ENCODE data around the gene GTF3C2.

GTF3C2 gene

DNA sequence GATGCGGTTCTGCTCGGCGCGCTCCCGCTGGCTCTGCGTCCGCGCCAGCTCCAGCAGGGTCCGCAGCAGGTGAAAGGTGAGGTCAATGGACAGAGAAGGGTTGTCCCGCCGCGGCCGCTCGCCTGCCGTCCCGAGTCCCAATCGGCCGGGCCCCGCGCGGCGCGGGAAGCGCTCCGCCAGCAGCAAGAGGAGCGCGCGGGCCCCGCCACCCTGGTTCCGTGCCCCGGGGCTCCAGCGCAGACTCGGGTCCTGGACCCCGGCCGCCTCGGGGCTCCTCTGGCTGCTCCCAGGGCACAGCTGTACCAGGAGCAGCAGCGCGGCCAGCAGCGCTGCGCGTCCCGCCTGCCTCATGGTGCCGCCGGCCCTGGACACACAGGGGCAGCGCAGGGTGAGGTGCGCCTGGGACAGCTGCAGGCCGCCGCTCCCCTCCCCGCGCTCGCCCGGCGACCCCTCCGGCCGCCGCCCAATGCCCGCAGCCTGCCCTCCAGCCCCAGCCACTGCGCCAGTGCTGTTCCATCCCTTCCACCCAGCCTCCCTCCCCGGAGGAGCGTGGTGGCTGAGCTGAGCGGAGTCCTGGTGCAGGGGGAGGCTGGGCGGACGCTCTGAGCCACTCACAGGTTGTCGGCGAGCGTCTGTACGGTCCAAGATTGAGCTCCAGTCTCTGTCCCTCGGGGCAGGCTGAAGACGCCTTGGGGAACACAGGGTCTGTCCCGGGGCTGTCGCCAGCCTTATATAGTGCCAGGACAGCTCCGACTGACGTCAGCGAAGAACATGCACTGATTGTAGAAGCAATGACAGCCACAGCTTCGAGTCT is 48.8 kb downstream of the GTF3C2 start:
- peaks cover 43% of the 10 kb centered on the region for H3K36me3 ChIP-seq (ENCODE audit: insufficient read depth, insufficient read length, low read length)
- no peaks in the 10 kb centered on the region for H3K9me3 ChIP-seq (ENCODE audit: insufficient read depth, low read length)
- H3K27me3 ChIP-seq (ENCODE audit: insufficient read depth, insufficient read length): no peaks in the 10 kb centered on the region
- no peak for TF ChIP-seq YY1 (IDR thresholded peaks at IDR 0.05; ENCODE audit: insufficient read depth, insufficient read length)
- TF ChIP-seq SUZ12 (IDR thresholded peaks at IDR 0.05; ENCODE audit: extremely low read depth, insufficient read depth, insufficient read length): no peak
- no peak for TF ChIP-seq ZNF274 (IDR thresholded peaks at IDR 0.05; ENCODE audit: low read depth, low read length)
- DNase-seq (ENCODE audit: low read depth, low spot score): no peak
- no peak overlapping the region for H3K9ac ChIP-seq (ENCODE audit: insufficient read length, low read depth)
- H3K4me1 ChIP-seq (ENCODE audit: insufficient read depth, insufficient read length): no peaks in the 10 kb centered on the region
- H3K4me3 ChIP-seq (ENCODE audit: insufficient read length, low read depth): no peak overlapping the region

DNA sequence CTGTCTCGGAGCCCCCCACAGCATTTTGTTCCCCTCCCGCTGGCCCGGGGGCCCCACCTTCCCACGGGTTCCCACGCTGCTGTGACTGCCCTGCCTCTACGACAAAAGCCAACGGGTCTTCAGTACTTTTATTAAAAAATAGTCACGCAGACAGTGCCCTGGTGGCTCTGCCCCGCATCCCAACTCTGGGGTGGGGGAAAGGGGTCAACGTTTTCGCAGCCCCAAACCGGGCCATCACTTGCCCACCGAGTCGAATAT is 49.3 kb downstream of the GTF3C2 start:
- no peaks in the 10 kb centered on the region for H3K4me1 ChIP-seq (ENCODE audit: insufficient read depth, insufficient read length)
- H3K9ac ChIP-seq (ENCODE audit: insufficient read length, low read depth): no peak overlapping the region
- H3K9me3 ChIP-seq (ENCODE audit: insufficient read depth, low read length): no peaks in the 10 kb centered on the region
- no peaks in the 10 kb centered on the region for H3K27me3 ChIP-seq (ENCODE audit: insufficient read depth, insufficient read length)
- DNase-seq (ENCODE audit: low read depth, low spot score): no peak
- peaks cover 37% of the 10 kb centered on the region for H3K36me3 ChIP-seq (ENCODE audit: insufficient read depth, insufficient read length, low read length)
- no peak for TF ChIP-seq ZNF274 (IDR thresholded peaks at IDR 0.05; ENCODE audit: low read depth, low read length)
- TF ChIP-seq SUZ12 (IDR thresholded peaks at IDR 0.05; ENCODE audit: extremely low read depth, insufficient read depth, insufficient read length): no peak
- TF ChIP-seq YY1 (IDR thresholded peaks at IDR 0.05; ENCODE audit: insufficient read depth, insufficient read length): no peak
- no peak overlapping the region for H3K4me3 ChIP-seq (ENCODE audit: insufficient read length, low read depth)

DNA sequence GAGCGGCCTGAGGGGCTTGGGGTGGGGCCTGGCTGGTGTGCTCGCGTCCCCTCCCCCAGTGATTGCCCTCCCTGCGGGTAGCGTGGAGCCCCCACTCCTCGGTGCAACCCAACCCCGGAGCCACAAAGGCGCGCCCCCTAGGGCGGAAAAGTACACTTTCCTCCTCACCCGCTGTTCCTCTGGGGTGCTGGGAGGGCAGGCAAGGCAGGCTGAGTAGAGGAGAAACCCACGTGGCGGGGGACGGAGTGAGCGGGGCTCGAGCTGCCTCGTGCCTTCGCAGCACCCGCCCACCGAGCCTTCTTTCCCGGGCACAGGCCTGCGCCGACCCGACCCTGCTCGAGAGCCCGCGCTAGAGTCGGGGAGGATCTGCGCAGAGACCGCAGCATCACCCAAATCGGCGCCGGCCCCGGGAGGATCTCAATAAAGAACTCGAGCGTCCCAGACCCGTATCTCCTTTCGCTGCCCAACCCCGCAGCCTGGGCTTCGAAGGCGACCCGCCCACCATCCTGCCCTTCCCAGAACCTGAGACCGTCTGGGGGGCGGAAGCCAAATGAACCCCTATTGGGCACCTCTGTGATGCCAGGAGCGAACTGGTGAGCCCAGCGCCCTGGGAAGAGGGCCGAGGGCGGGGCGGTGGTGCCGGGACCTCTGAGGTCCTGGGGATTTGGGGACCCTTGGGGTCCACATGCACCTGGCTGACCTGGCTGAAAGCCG is 49.8 kb downstream of the GTF3C2 start:
- no peak for DNase-seq (ENCODE audit: low read depth, low spot score)
- H3K36me3 ChIP-seq (ENCODE audit: insufficient read depth, insufficient read length, low read length): peaks cover 33% of the 10 kb centered on the region
- no peak overlapping the region for H3K9ac ChIP-seq (ENCODE audit: insufficient read length, low read depth)
- no peaks in the 10 kb centered on the region for H3K27me3 ChIP-seq (ENCODE audit: insufficient read depth, insufficient read length)
- no peaks in the 10 kb centered on the region for H3K9me3 ChIP-seq (ENCODE audit: insufficient read depth, low read length)
- H3K4me1 ChIP-seq (ENCODE audit: insufficient read depth, insufficient read length): no peaks in the 10 kb centered on the region
- no peak overlapping the region for H3K4me3 ChIP-seq (ENCODE audit: insufficient read length, low read depth)
- TF ChIP-seq SUZ12 (IDR thresholded peaks at IDR 0.05; ENCODE audit: extremely low read depth, insufficient read depth, insufficient read length) (no peak), YY1 (IDR thresholded peaks at IDR 0.05; ENCODE audit: insufficient read depth, insufficient read length) (no peak), ZNF274 (IDR thresholded peaks at IDR 0.05; ENCODE audit: low read depth, low read length) (no peak)

DNA sequence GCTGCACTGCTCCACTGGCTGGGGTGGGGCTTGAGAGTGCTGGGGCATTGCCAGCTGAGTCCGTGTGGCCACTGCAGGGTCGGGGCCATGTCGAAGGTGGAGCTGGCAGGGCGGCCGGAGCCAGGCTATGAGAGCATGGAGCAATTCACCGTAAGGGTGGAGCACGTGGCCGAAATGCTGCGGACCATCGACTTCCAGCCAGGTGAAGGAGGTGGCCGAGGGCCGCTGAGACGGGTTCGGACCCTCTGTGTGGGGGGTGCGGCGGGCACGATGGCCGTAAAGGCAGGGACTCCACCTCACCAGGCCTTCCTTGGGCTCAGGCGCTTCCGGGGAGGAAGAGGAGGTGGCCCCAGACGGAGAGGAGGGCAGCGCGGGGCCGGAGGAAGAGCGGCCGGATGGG is 50.4 kb downstream of the GTF3C2 start:
- H3K4me3 ChIP-seq (ENCODE audit: insufficient read length, low read depth): no peak overlapping the region
- DNase-seq (ENCODE audit: low read depth, low spot score): no peak
- TF ChIP-seq ZNF274 (IDR thresholded peaks at IDR 0.05; ENCODE audit: low read depth, low read length) (no peak), SUZ12 (IDR thresholded peaks at IDR 0.05; ENCODE audit: extremely low read depth, insufficient read depth, insufficient read length) (no peak), YY1 (IDR thresholded peaks at IDR 0.05; ENCODE audit: insufficient read depth, insufficient read length) (no peak)
- H3K9ac ChIP-seq (ENCODE audit: insufficient read length, low read depth): no peak overlapping the region
- peaks cover 27% of the 10 kb centered on the region for H3K36me3 ChIP-seq (ENCODE audit: insufficient read depth, insufficient read length, low read length)
- no peaks in the 10 kb centered on the region for H3K9me3 ChIP-seq (ENCODE audit: insufficient read depth, low read length)
- H3K4me1 ChIP-seq (ENCODE audit: insufficient read depth, insufficient read length): no peaks in the 10 kb centered on the region
- H3K27me3 ChIP-seq (ENCODE audit: insufficient read depth, insufficient read length): no peaks in the 10 kb centered on the region

DNA sequence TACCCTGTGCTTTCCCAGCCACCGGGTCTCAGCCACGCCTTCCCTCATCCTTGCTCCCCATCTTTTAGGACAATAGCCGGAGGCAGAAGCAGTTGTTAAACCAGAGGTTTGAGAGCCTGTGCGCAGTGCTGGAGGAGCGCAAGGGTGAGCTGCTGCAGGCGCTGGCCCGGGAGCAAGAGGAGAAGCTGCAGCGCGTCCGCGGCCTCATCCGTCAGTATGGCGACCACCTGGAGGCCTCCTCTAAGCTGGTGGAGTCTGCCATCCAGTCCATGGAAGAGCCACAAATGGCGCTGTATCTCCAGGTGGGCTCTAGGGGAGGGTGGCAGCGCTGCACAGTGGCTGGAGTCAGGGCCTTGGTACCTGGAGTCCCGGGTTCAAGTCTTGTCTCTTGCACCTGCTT is 51.0 kb downstream of the GTF3C2 start:
- DNase-seq (ENCODE audit: low read depth, low spot score): no peak
- H3K9ac ChIP-seq (ENCODE audit: insufficient read length, low read depth): no peak overlapping the region
- H3K4me1 ChIP-seq (ENCODE audit: insufficient read depth, insufficient read length): no peaks in the 10 kb centered on the region
- TF ChIP-seq YY1 (IDR thresholded peaks at IDR 0.05; ENCODE audit: insufficient read depth, insufficient read length) (no peak), SUZ12 (IDR thresholded peaks at IDR 0.05; ENCODE audit: extremely low read depth, insufficient read depth, insufficient read length) (no peak), ZNF274 (IDR thresholded peaks at IDR 0.05; ENCODE audit: low read depth, low read length) (no peak)
- peaks cover 27% of the 10 kb centered on the region for H3K36me3 ChIP-seq (ENCODE audit: insufficient read depth, insufficient read length, low read length)
- H3K4me3 ChIP-seq (ENCODE audit: insufficient read length, low read depth): no peak overlapping the region
- H3K9me3 ChIP-seq (ENCODE audit: insufficient read depth, low read length): no peaks in the 10 kb centered on the region
- H3K27me3 ChIP-seq (ENCODE audit: insufficient read depth, insufficient read length): no peaks in the 10 kb centered on the region

DNA sequence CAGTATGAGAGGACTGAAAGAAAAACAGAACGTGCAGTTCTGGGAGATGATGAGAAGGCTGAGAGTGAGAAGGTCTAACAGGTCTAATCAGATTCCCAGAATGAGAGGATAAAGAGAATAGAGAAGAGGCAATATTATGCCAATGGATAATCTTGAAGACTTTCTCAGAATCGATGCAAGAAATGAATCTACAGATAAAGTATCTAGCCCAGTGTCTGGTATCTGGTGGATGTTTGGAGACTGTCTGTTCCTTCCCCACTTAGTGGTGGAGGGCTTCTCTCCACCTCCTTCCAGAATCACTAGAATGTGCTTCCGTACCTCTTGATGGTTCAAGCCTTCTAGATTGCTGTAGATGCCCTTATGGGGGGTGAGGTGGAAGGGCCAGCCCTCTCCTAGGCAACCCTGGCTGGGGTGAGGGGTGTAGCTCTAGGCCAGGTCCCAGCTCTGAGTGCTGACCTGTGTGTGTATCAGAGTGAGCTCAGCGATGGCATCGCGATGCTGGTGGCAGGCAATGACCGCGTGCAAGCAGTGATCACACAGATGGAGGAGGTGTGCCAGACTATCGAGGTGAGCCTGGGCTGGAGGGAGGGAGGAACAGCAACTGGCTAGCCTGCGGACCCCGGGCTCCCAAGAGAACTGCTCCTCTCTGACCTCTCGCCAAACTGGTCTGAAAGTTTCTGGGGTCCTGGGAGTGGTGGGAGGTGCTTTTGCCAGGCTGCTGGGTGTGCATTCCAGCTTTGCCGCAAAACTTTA is 51.9 kb downstream of the GTF3C2 start:
- Histone ChIP-seq H3K27me3 (ENCODE audit: insufficient read depth, insufficient read length) (no peaks in the 10 kb centered on the region), H3K36me3 (ENCODE audit: insufficient read depth, insufficient read length, low read length) (peaks cover 23% of the 10 kb centered on the region)

More for the DNA sequence above, 51.9 kb downstream of the GTF3C2 start:
- DNase-seq (ENCODE audit: low read depth, low spot score): no peak
- no peaks in the 10 kb centered on the region for H3K4me1 ChIP-seq (ENCODE audit: insufficient read depth, insufficient read length)
- no peak overlapping the region for H3K9ac ChIP-seq (ENCODE audit: insufficient read length, low read depth)
- no peak overlapping the region for H3K4me3 ChIP-seq (ENCODE audit: insufficient read length, low read depth)
- TF ChIP-seq ZNF274 (IDR thresholded peaks at IDR 0.05; ENCODE audit: low read depth, low read length) (no peak), SUZ12 (IDR thresholded peaks at IDR 0.05; ENCODE audit: extremely low read depth, insufficient read depth, insufficient read length) (no peak), YY1 (IDR thresholded peaks at IDR 0.05; ENCODE audit: insufficient read depth, insufficient read length) (no peak)
- no peaks in the 10 kb centered on the region for H3K9me3 ChIP-seq (ENCODE audit: insufficient read depth, low read length)

Measured in NT2/D1 (cell line).